DOHH2 (cell line): ENCODE measurements around the gene NAV2.

Experiments used
- H3F3A ChIP-seq: fragments of 200-600 bp; sonication (generic), shearing (Covaris generic); 2 replicates; pipeline ENCODE4 v1.6.0; 2016; ENCODE audit warnings: antibody characterized with exemption, mild to moderate bottlenecking; ENCODE audit not compliant: control insufficient read depth, insufficient read depth
- H3K27ac ChIP-seq: fragments of 200-600 bp; sonication (generic); 2 replicates; pipeline ENCODE4 v1.5.1; 2014; ENCODE audit warnings: low read depth, mild to moderate bottlenecking, low read length, moderate library complexity
- H3K27me3 ChIP-seq: fragments of 200-600 bp; sonication (generic); 2 replicates; pipeline ENCODE4 v1.6.1; 2014; ENCODE audit warnings: mild to moderate bottlenecking, low read length, mixed read lengths; ENCODE audit not compliant: control insufficient read depth
- H3K36me3 ChIP-seq: fragments of 200-600 bp; sonication (generic); 2 replicates; pipeline ENCODE4 v1.6.1; 2014; ENCODE audit warnings: mild to moderate bottlenecking, low read length, moderate library complexity, mixed read lengths; ENCODE audit not compliant: control insufficient read depth
- H3K4me1 ChIP-seq: fragments of 200-600 bp; sonication (generic); 2 replicates; pipeline ENCODE4 v1.6.1; 2014; ENCODE audit warnings: mild to moderate bottlenecking, low read length, mixed read lengths; ENCODE audit not compliant: control insufficient read depth
- H3K4me2 ChIP-seq: fragments of 200-600 bp; sonication (generic); 2 replicates; pipeline ENCODE4 v1.6.0; 2014; ENCODE audit warnings: mild to moderate bottlenecking, low read length, moderate library complexity
- H3K4me3 ChIP-seq: fragments of 200-600 bp; sonication (generic); 2 replicates; pipeline ENCODE4 v1.5.1; 2014; ENCODE audit warnings: mild to moderate bottlenecking, low read length, mixed read lengths
- H3K79me2 ChIP-seq: fragments of 200-600 bp; sonication (generic); 2 replicates; pipeline ENCODE4 v1.6.1; 2014; ENCODE audit warnings: mild to moderate bottlenecking, low read length, mixed read lengths; ENCODE audit not compliant: control insufficient read depth
- H3K9me2 ChIP-seq: fragments of 200-600 bp; sonication (generic); replicated peaks from 2 replicates; pipeline ENCODE4 v1.6.1; 2014; ENCODE audit warnings: mild to moderate bottlenecking, low read length, mixed read lengths; ENCODE audit not compliant: control insufficient read depth
- H3K9me3 ChIP-seq: fragments of 200-600 bp; sonication (generic); 2 replicates; pipeline ENCODE4 v1.6.1; 2014; ENCODE audit warnings: antibody characterized with exemption, low read length, mixed read lengths; ENCODE audit not compliant: control insufficient read depth, insufficient read depth
- H4K20me1 ChIP-seq: fragments of 200-600 bp; sonication (generic); 2 replicates; pipeline ENCODE4 v1.6.0; 2014; ENCODE audit warnings: low read depth, mild to moderate bottlenecking, antibody characterized with exemption, low read length, moderate library complexity; ENCODE audit not compliant: control insufficient read depth, insufficient read depth
- CTCF ChIP-seq: fragments of 200-600 bp; sonication (generic); IDR thresholded peaks from one replicate; pipeline ENCODE4 v1.5.1; 2014; ENCODE audit warnings: antibody characterized with exemption, mild to moderate bottlenecking, low read depth, low read length; ENCODE audit not compliant: poor library complexity, severe bottlenecking
- EZH2phosphoT487 ChIP-seq: fragments of 200-600 bp; sonication (generic); IDR thresholded peaks from 2 replicates; pipeline ENCODE4 v1.6.1; 2017; ENCODE audit warnings: borderline replicate concordance, mild to moderate bottlenecking, antibody characterized with exemption, low read length, moderate library complexity, mixed read lengths

Gene NAV2

DNA sequence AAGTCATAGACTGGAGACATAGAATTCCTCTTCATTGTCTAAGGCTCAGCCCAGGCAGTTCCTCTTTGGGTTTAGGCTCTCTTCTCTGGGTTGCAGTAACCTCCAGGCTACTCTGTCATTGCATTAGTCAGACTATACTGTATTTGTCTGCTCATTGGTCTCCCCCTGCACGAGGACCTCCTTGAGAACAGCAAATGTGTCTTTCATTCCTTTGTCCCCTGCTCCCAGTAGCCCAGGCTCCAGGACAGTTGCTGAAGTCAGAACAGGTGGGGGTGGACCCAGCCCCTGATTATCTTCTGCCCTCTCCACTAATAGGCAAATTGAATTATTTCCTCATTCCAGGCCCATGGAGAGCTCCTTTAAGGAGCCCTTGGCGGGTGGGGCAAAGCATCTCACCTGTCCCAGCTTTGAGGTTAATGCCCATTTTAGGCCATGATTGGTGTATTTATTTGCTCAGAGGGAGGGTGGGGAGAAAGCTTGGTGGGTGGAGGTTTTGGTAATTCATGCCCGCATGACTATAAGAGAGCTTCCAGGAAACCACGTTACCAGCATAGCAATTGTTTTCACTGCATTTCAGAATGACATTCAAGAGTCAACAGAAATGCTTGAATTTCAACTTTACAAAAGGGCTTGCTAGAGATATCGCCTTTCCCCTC lies 40.9 kb downstream of the NAV2 start:
- no peak overlapping the region for H3K4me2 ChIP-seq
- H3K27ac ChIP-seq: no peak overlapping the region
- no peaks in the 10 kb centered on the region for H3K4me1 ChIP-seq
- H3K36me3 ChIP-seq: no peaks in the 10 kb centered on the region
- no peaks in the 10 kb centered on the region for H3F3A ChIP-seq
- no peak overlapping the region for H3K4me3 ChIP-seq
- H4K20me1 ChIP-seq: no peaks in the 10 kb centered on the region
- no peaks in the 10 kb centered on the region for H3K9me2 ChIP-seq
- no peak for TF ChIP-seq CTCF
- TF ChIP-seq EZH2phosphoT487: no peak
- no peaks in the 10 kb centered on the region for H3K79me2 ChIP-seq
- H3K27me3 ChIP-seq: peaks cover 3% of the 10 kb centered on the region; the same call in 1 of the 2 replicates
- H3K9me3 ChIP-seq: no peaks in the 10 kb centered on the region

DNA sequence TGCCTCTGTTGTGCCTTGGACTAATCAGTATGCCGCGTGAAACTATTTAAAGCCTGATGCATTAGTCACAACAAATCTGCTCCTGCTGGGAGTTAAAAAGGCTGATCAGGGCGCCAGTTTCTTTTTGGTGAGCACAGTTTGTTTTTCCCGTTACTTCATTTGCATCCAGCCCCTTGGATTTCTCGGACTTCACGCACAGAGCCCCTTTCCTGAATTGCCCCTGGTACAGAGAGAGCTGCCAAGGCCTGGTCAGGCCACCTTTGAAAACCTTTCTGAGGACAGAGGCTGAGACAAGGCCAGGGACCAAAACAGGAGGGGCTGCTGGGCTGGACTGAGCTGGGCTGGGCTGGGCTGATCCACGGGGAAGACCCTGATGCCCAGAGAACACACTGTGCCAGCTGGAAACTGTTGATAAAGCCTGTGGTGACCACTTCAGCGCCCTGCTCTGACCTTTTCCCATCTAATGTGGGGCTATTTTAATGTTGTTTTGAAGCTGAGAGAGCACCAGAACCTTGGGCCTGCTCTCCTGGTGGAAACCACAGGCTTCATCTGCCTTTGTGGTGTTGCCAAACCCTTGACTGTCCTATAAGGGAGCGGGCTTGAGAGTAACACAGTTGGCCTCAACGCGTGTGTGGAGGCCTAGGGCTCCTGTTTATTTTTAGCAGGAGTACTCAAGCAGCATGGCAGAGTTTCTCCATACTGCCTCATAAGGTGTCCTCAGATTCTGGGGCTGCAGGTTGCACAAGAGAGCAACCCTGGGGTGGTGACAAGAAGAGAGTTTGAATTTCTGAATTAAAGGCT lies 44.2 kb downstream of the NAV2 start:
- Histone ChIP-seq H3K36me3 (no peaks in the 10 kb centered on the region), H3K27ac (no peak overlapping the region), H3K9me3 (no peaks in the 10 kb centered on the region), H3K4me2 (no peak overlapping the region), H4K20me1 (no peaks in the 10 kb centered on the region), H3K9me2 (no peaks in the 10 kb centered on the region), H3K4me1 (no peaks in the 10 kb centered on the region), H3K79me2 (no peaks in the 10 kb centered on the region), H3K27me3 (no peaks in the 10 kb centered on the region), H3F3A (no peaks in the 10 kb centered on the region), H3K4me3 (no peak overlapping the region)
- TF ChIP-seq EZH2phosphoT487 (no peak), CTCF (no peak)

DNA sequence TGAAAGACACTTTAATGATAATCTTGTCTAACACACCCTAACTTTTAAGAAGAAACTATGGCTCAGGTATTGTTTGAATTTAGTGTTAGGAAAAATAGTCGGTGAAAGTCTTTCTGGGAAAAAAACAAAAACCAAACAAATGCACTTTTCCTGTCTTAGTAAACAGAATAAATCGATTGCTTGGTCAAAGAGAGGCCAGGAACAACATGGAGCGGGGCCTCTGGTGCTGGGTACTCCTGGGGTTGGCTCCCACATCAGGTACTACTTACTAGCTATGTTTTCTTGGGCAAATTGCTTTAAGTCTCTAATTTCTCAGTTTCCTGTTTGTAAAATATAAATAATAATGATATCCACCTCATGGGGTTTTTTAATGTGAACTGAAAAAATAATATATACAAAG lies 46.8 kb downstream of the NAV2 start:
- Histone ChIP-seq H3K9me3 (no peaks in the 10 kb centered on the region), H3K27me3 (no peaks in the 10 kb centered on the region), H3K79me2 (no peaks in the 10 kb centered on the region), H3K36me3 (no peaks in the 10 kb centered on the region), H3K4me1 (no peaks in the 10 kb centered on the region), H3F3A (no peaks in the 10 kb centered on the region), H3K27ac (no peak overlapping the region), H3K4me3 (no peak overlapping the region), H4K20me1 (no peaks in the 10 kb centered on the region), H3K4me2 (no peak overlapping the region), H3K9me2 (no peaks in the 10 kb centered on the region)
- TF ChIP-seq EZH2phosphoT487 (no peak), CTCF (no peak)
